Measurements from ENCODE around the gene LRP2. TPM values are rescaled to one million over a fixed set of nuclear protein-coding genes. Genes with fewer than 3 reads are reported as not detected.

LRP2 gene
- total and polyA plus RNA-seq, 10 of the 15 experiments (the other 5 are each of a cell fraction or from before 2014, with no cell fraction given): 0.01 to 0.19 (median 0.06) TPM; not detected in 5

DNA sequence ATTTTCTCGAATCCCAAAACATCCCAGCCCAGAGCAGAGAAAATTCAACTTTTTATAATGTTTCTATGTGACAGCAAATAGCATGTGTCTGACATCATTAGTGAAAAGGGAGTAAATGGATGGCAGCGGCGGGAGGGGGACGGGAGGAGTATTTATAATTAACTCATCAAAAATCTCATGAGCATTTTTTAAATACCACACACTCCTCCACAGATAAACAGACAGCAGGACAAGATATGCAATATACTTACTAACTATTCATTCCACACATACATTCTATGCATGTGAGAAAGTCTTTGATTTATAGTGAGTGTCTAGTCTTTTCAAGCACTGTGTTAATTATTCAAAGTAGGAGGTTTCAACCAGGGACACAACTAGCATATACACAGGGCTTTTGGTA lies 107.6 kb downstream of the LRP2 start:
- Histone ChIP-seq H3K9me3 (replicated peaks; ENCODE audit: control insufficient read depth, insufficient read depth, low read length) (no peaks in the 10 kb centered on the region), H4K20me1 (ENCODE audit: control insufficient read depth, insufficient read depth) (no peaks in the 10 kb centered on the region), H3K4me1 (ENCODE audit: control insufficient read depth, insufficient read depth, low read length) (no peaks in the 10 kb centered on the region), H3K27me3 (replicated peaks in 1 of 2; ENCODE audit: control insufficient read depth in 2 of 2, insufficient read depth in 2 of 2, low read length in 1 of 2) (no peaks in the 10 kb centered on the region), H3K4me3 (no peak overlapping the region), H3K36me3 (ENCODE audit: control insufficient read depth in 2 of 2, insufficient read depth in 2 of 2, low read length in 1 of 2) (no peaks in the 10 kb centered on the region), H3K79me2 (ENCODE audit: control insufficient read depth, insufficient read depth, low read length) (no peaks in the 10 kb centered on the region), H3K4me2 (ENCODE audit: control insufficient read depth, insufficient read depth) (no peak overlapping the region), H2AFZ (ENCODE audit: control insufficient read depth, low read depth, low read length) (no peak overlapping the region), H3K27ac (ENCODE audit: control insufficient read depth, insufficient read depth) (no peak overlapping the region), H3K9ac (ENCODE audit: control insufficient read depth, insufficient read depth, low read length) (no peak overlapping the region)
- ATAC-seq (no peak), FAIRE-seq (no peak), DNase-seq (ENCODE audit: low read depth, low spot score) (no peak)
- ChIA-PET POLR2A (no interaction called here), CTCF (interaction anchor here (0.7 kb wide), 1 partner anchor 34 kb away, joined by 3 read pairs; no protein-coding TSS in a partner anchor), RAD21 (ENCODE audit: unreplicated experiment) (no interaction called here), SMC1A (ENCODE audit: uncharacterized antibody, unreplicated experiment) (no interaction called here)
- WGBS (ENCODE audit: insufficient coverage, insufficient replicate concordance, low lambda C conversion rate, missing lambda C conversion rate): 51% methylated on average over 4 of the region's 4 CpGs
- in situ Hi-C loops (cut with MboI): no loop called here
- intact Hi-C loops (cut with micrococcal nuclease; ENCODE audit: unreplicated experiment): no loop called here
- TF ChIP-seq CREM (IDR thresholded peaks at IDR 0.05; ENCODE audit: low read depth) (no peak), CEBPB (IDR thresholded peaks at IDR 0.05; ENCODE audit: borderline replicate concordance in 1 of 2, low read depth in 2 of 2, low read length in 2 of 2) (no peak), BCL11A (IDR thresholded peaks at IDR 0.05; ENCODE audit: low read depth, low read length) (no peak), ATF3 (IDR thresholded peaks at IDR 0.05; ENCODE audit: borderline replicate concordance, extremely low read depth, low read depth, low read length) (no peak), CBX5 (IDR thresholded peaks at IDR 0.05; ENCODE audit: low read depth) (no peak), HDAC6 (IDR thresholded peaks at IDR 0.05; ENCODE audit: unreplicated experiment) (no peak), SPI1 (IDR thresholded peaks at IDR 0.05; ENCODE audit: borderline replicate concordance, insufficient read depth, low read depth, low read length) (no peak)
- BruUV-seq (replicated peaks): no TSS peak

DNA sequence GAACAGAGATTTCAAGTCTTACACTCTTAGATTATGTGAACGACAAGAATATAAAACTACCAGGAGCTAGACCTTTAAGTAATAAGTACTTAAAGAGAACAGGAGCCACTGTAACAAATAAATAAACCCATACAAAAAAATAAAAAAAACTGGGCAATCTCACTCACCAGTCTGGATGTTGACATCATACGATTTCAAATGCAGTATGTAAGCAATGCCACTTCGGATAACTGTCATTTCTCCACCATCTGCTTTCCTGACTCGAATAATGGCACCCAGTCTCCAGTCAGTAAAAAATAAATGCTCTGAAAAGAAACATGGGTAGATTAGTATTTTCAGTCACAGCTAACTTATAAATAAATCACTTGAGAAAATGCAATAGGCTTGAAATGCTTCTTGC lies 115.1 kb downstream of the LRP2 start:
- no peak for DNase-seq (ENCODE audit: low read depth, low spot score)
- H3K4me3 ChIP-seq: no peak overlapping the region
- no peaks in the 10 kb centered on the region for H3K79me2 ChIP-seq (ENCODE audit: control insufficient read depth, insufficient read depth, low read length)
- in situ Hi-C loops (cut with MboI) (no loop called here), intact Hi-C loops (cut with micrococcal nuclease; ENCODE audit: unreplicated experiment) (no loop called here)
- H3K9me3 ChIP-seq (replicated peaks; ENCODE audit: control insufficient read depth, insufficient read depth, low read length): no peaks in the 10 kb centered on the region
- ChIA-PET CTCF (no interaction called here), POLR2A (no interaction called here), RAD21 (ENCODE audit: unreplicated experiment) (no interaction called here), SMC1A (ENCODE audit: uncharacterized antibody, unreplicated experiment) (interaction anchor here (0.7 kb wide), 1 partner anchor 11 kb away, joined by 3 read pairs; no protein-coding TSS in a partner anchor)
- BruUV-seq (replicated peaks): no TSS peak
- WGBS (ENCODE audit: insufficient coverage, insufficient replicate concordance, low lambda C conversion rate, missing lambda C conversion rate): 36% methylated on average over 4 of the region's 4 CpGs
- no peak overlapping the region for H3K9ac ChIP-seq (ENCODE audit: control insufficient read depth, insufficient read depth, low read length)
- ATAC-seq: no peak
- H3K27me3 ChIP-seq (replicated peaks in 1 of 2; ENCODE audit: control insufficient read depth in 2 of 2, insufficient read depth in 2 of 2, low read length in 1 of 2): no peaks in the 10 kb centered on the region
- TF ChIP-seq CEBPB (IDR thresholded peaks at IDR 0.05; ENCODE audit: borderline replicate concordance in 1 of 2, low read depth in 2 of 2, low read length in 2 of 2) (no peak), EP300 (IDR thresholded peaks at IDR 0.05; ENCODE audit: borderline replicate concordance in 1 of 2, control insufficient read depth in 1 of 2, low read depth in 2 of 2, low read length in 2 of 2) (no peak), TCF12 (IDR thresholded peaks at IDR 0.05; ENCODE audit: low read depth, low read length) (no peak), STAT1 (conservative IDR thresholded peaks at IDR 0.05) (no peak), ZNF217 (IDR thresholded peaks at IDR 0.05) (no peak), CREB1 (IDR thresholded peaks at IDR 0.05; ENCODE audit: low read depth) (no peak), CHD2 (IDR thresholded peaks at IDR 0.05; ENCODE audit: borderline replicate concordance, low read depth, low read length) (no peak), NFXL1 (IDR thresholded peaks at IDR 0.05; ENCODE audit: borderline replicate concordance) (no peak), ZBED1 (IDR thresholded peaks at IDR 0.05; ENCODE audit: borderline replicate concordance) (no peak)
- no peak overlapping the region for H2AFZ ChIP-seq (ENCODE audit: control insufficient read depth, low read depth, low read length)
- no peak overlapping the region for H3K27ac ChIP-seq (ENCODE audit: control insufficient read depth, insufficient read depth)
- no peak for FAIRE-seq
- no peak overlapping the region for H3K4me2 ChIP-seq (ENCODE audit: control insufficient read depth, insufficient read depth)
- H3K36me3 ChIP-seq (ENCODE audit: control insufficient read depth in 2 of 2, insufficient read depth in 2 of 2, low read length in 1 of 2): no peaks in the 10 kb centered on the region
- no peaks in the 10 kb centered on the region for H3K4me1 ChIP-seq (ENCODE audit: control insufficient read depth, insufficient read depth, low read length)
- no peaks in the 10 kb centered on the region for H4K20me1 ChIP-seq (ENCODE audit: control insufficient read depth, insufficient read depth)

Measured in GM12878 (cell line).